Mesendoderm (in vitro differentiated cells): ENCODE data around the gene WNK1.

Source experiments
- DNase-seq: peaks from one replicate; pipeline ENCODE4 v3.0.0; 2013
- H2AK5ac ChIP-seq: 2 replicates; pipeline ENCODE4 v1.6.1; 2013; ENCODE audit warnings: low read length, inconsistent platforms
- H2BK120ac ChIP-seq: 2 replicates; pipeline ENCODE4 v1.6.1; 2013; ENCODE audit warnings: low read depth, mild to moderate bottlenecking, low read length, moderate library complexity, mixed read lengths
- H2BK15ac ChIP-seq: replicated peaks from 2 replicates; pipeline ENCODE4 v1.6.1; 2013; ENCODE audit warnings: low read depth, mild to moderate bottlenecking, moderate library complexity
- H2BK5ac ChIP-seq: 2 replicates; pipeline ENCODE4 v1.6.1; 2013; ENCODE audit warnings: low read length, inconsistent platforms
- H3K18ac ChIP-seq: 2 replicates; pipeline ENCODE4 v1.6.1; 2013; ENCODE audit warnings: mild to moderate bottlenecking, low read length, mixed read lengths
- H3K23ac ChIP-seq: one replicate; pipeline ENCODE4 v1.6.1; 2013; ENCODE audit warnings: low read length
- H3K27ac ChIP-seq: 2 replicates; pipeline ENCODE4 v1.5.1; 2013; ENCODE audit warnings: low read depth, mild to moderate bottlenecking, inconsistent platforms, low read length, moderate library complexity
- H3K27me3 ChIP-seq: 2 replicates; pipeline ENCODE4 v1.6.1; 2013; ENCODE audit warnings: low read length, control low read depth, mild to moderate bottlenecking, inconsistent platforms; ENCODE audit not compliant: insufficient read depth, poor library complexity
- H3K36me3 ChIP-seq: 2 replicates; pipeline ENCODE4 v1.6.1; 2013; ENCODE audit warnings: low read length, inconsistent platforms; ENCODE audit not compliant: control insufficient read depth, insufficient read depth
- H3K4ac ChIP-seq: one replicate; pipeline ENCODE4 v1.6.1; 2013; ENCODE audit warnings: low read depth, mild to moderate bottlenecking, low read length, moderate library complexity
- H3K4me1 ChIP-seq: 2 replicates; pipeline ENCODE4 v1.6.1; 2013; ENCODE audit warnings: low read depth, low read length, inconsistent platforms; ENCODE audit not compliant: control insufficient read depth
- H3K4me2 ChIP-seq: 2 replicates; pipeline ENCODE4 v1.6.1; 2013; ENCODE audit warnings: low read length
- H3K4me3 ChIP-seq: 2 replicates; pipeline ENCODE4 v1.5.1; 2013; ENCODE audit warnings: mild to moderate bottlenecking, low read length
- H3K56ac ChIP-seq: one replicate; pipeline ENCODE4 v1.6.1; 2013; ENCODE audit warnings: low read length
- H3K79me1 ChIP-seq: 2 replicates; pipeline ENCODE4 v1.6.1; 2013; ENCODE audit warnings: low read length, inconsistent platforms
- H3K79me2 ChIP-seq: 2 replicates; pipeline ENCODE4 v1.6.1; 2013; ENCODE audit warnings: mild to moderate bottlenecking, low read length; ENCODE audit not compliant: control insufficient read depth, insufficient read depth
- H3K9ac ChIP-seq: 2 replicates; pipeline ENCODE4 v1.6.1; 2013; ENCODE audit warnings: low read length, inconsistent platforms
- H4K5ac ChIP-seq: one replicate; pipeline ENCODE4 v1.6.1; 2013; ENCODE audit warnings: low read length
- H4K8ac ChIP-seq: one replicate; pipeline ENCODE4 v1.6.1; 2013; ENCODE audit warnings: low read depth, mild to moderate bottlenecking, control low read depth, low read length, moderate library complexity
- WGBS: extraction: QIAGEN DNeasy Blood & Tissue Kit; methylation state at CpG from one replicate; pipeline ENCODE4 v1.1.7; 2013; ENCODE audit warnings: low lambda C conversion rate, missing lambda C conversion rate; ENCODE audit not compliant: insufficient coverage; ENCODE audit errors: extremely low coverage; 5-methylcytosine and 5-hydroxymethylcytosine counted together

The WNK1 gene

DNA sequence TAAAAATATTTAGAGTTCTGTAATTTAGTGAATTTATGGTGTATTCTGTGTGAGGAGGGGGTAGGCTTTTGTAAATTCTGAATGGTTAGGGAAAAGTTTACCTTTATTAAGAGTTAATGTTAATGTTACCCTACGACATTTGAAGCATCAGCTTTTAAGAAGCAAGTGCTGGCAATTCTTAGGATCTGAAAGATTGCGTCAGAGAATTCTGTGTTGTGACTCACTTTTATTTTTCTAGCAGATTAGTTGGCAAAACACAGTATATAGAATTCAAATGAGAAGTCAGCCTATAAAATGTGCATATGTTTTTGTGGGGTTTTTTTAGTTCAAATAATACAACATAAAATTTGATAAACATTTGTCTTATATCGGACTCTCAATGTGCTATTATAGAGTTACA, 99.5 kb downstream of the WNK1 start:
- Histone ChIP-seq H2AK5ac (no peak overlapping the region), H3K36me3 (no peaks in the 10 kb centered on the region), H3K4me1 (no peaks in the 10 kb centered on the region), H3K4ac (no peak overlapping the region), H3K4me3 (no peak overlapping the region), H3K27ac (no peak overlapping the region), H3K56ac (no peak overlapping the region), H4K8ac (no peak overlapping the region), H3K23ac (no peak overlapping the region), H3K79me2 (peaks cover 2% of the 10 kb centered on the region), H2BK15ac (no peak overlapping the region), H2BK5ac (no peak overlapping the region), H3K79me1 (no peaks in the 10 kb centered on the region), H3K27me3 (no peaks in the 10 kb centered on the region), H3K4me2 (no peak overlapping the region), H3K9ac (no peak overlapping the region), H2BK120ac (no peak overlapping the region), H4K5ac (no peak overlapping the region), H3K18ac (no peak overlapping the region)
- WGBS: no CpG with 5 or more reads among the region's 3 CpGs
- DNase-seq: no peak

GRCh38 chr12:852864-853263, 100.5 kb downstream of the WNK1 start:
- H4K8ac ChIP-seq: no peak overlapping the region
- no peaks in the 10 kb centered on the region for H3K27me3 ChIP-seq
- H3K79me2 ChIP-seq: peaks cover 2% of the 10 kb centered on the region
- no peaks in the 10 kb centered on the region for H3K79me1 ChIP-seq
- H2BK15ac ChIP-seq: no peak overlapping the region
- no peak overlapping the region for H2AK5ac ChIP-seq
- H3K4me2 ChIP-seq: no peak overlapping the region
- H3K56ac ChIP-seq: no peak overlapping the region
- no peak overlapping the region for H3K9ac ChIP-seq
- no peak for DNase-seq
- no peak overlapping the region for H4K5ac ChIP-seq
- H3K18ac ChIP-seq: no peak overlapping the region
- H2BK120ac ChIP-seq: no peak overlapping the region
- no peaks in the 10 kb centered on the region for H3K4me1 ChIP-seq
- H3K4ac ChIP-seq: no peak overlapping the region
- H3K27ac ChIP-seq: no peak overlapping the region
- H3K4me3 ChIP-seq: no peak overlapping the region
- no peak overlapping the region for H2BK5ac ChIP-seq
- no peak overlapping the region for H3K23ac ChIP-seq
- H3K36me3 ChIP-seq: peaks cover 2% of the 10 kb centered on the region

DNA sequence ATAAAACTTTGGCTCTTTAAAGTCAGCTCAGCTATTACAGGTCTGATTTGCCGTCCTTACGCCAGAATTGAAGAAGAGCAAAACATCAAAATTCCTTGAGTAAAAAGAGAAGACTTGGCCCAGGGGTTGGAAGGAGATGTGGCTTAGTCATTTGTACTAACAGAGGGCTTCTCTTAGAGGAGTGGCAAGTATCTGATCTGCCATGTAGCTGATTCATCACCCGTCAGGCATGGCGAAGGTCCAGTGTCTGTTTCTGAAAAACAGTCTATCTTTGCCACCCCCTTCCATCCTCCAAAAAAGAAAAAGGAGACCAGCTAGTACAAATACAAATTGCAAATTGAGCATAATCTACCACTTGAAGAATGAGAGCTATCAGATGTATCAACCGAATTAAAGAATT, 105.2 kb downstream of the WNK1 start:
- no CpG with 5 or more reads among the region's 5 CpGs for WGBS
- Histone ChIP-seq H3K4me3 (no peak overlapping the region), H2AK5ac (no peak overlapping the region), H3K4me1 (no peaks in the 10 kb centered on the region), H2BK5ac (no peak overlapping the region), H2BK120ac (no peak overlapping the region), H3K27ac (no peak overlapping the region), H3K27me3 (no peaks in the 10 kb centered on the region), H4K5ac (no peak overlapping the region), H3K9ac (no peak overlapping the region), H3K4me2 (no peak overlapping the region), H3K56ac (no peak overlapping the region), H3K79me2 (no peaks in the 10 kb centered on the region), H3K4ac (no peak overlapping the region), H2BK15ac (no peak overlapping the region), H3K18ac (no peak overlapping the region), H3K79me1 (no peaks in the 10 kb centered on the region), H3K23ac (no peak overlapping the region), H4K8ac (no peak overlapping the region), H3K36me3 (peaks cover 9% of the 10 kb centered on the region)
- no peak for DNase-seq

GRCh38 chr12:862303-862911, 110.0 kb downstream of the WNK1 start:
- no peaks in the 10 kb centered on the region for H3K27me3 ChIP-seq
- no peak overlapping the region for H3K4ac ChIP-seq
- no peak overlapping the region for H3K4me2 ChIP-seq
- no peak overlapping the region for H2AK5ac ChIP-seq
- no peak overlapping the region for H2BK120ac ChIP-seq
- no peak overlapping the region for H3K4me3 ChIP-seq
- H3K9ac ChIP-seq: no peak overlapping the region
- no peak overlapping the region for H3K23ac ChIP-seq
- H4K8ac ChIP-seq: no peak overlapping the region
- no peaks in the 10 kb centered on the region for H3K79me2 ChIP-seq
- H3K27ac ChIP-seq: no peak overlapping the region
- H4K5ac ChIP-seq: no peak overlapping the region
- H2BK15ac ChIP-seq: no peak overlapping the region
- H3K18ac ChIP-seq: no peak overlapping the region
- no peak overlapping the region for H2BK5ac ChIP-seq
- no peak for DNase-seq
- H3K79me1 ChIP-seq: no peaks in the 10 kb centered on the region
- no peaks in the 10 kb centered on the region for H3K4me1 ChIP-seq
- no CpG with 5 or more reads among the region's 4 CpGs for WGBS
- H3K36me3 ChIP-seq: peaks cover 9% of the 10 kb centered on the region
- H3K56ac ChIP-seq: no peak overlapping the region

GRCh38 chr12:863285-863684, 110.9 kb downstream of the WNK1 start:
- no peaks in the 10 kb centered on the region for H3K79me2 ChIP-seq
- no peak overlapping the region for H4K5ac ChIP-seq
- no peak overlapping the region for H3K4ac ChIP-seq
- H3K18ac ChIP-seq: no peak overlapping the region
- no peak overlapping the region for H3K4me3 ChIP-seq
- no peak overlapping the region for H3K9ac ChIP-seq
- no peak overlapping the region for H4K8ac ChIP-seq
- H3K56ac ChIP-seq: no peak overlapping the region
- H2AK5ac ChIP-seq: no peak overlapping the region
- peaks cover 8% of the 10 kb centered on the region for H3K36me3 ChIP-seq
- no peaks in the 10 kb centered on the region for H3K79me1 ChIP-seq
- no peak overlapping the region for H2BK15ac ChIP-seq
- H3K27ac ChIP-seq: no peak overlapping the region
- no peak overlapping the region for H2BK120ac ChIP-seq
- no peak overlapping the region for H2BK5ac ChIP-seq
- H3K4me2 ChIP-seq: no peak overlapping the region
- H3K23ac ChIP-seq: no peak overlapping the region
- DNase-seq: no peak
- WGBS: no CpG with 5 or more reads among the region's 1 CpG
- H3K4me1 ChIP-seq: no peaks in the 10 kb centered on the region
- no peaks in the 10 kb centered on the region for H3K27me3 ChIP-seq

DNA sequence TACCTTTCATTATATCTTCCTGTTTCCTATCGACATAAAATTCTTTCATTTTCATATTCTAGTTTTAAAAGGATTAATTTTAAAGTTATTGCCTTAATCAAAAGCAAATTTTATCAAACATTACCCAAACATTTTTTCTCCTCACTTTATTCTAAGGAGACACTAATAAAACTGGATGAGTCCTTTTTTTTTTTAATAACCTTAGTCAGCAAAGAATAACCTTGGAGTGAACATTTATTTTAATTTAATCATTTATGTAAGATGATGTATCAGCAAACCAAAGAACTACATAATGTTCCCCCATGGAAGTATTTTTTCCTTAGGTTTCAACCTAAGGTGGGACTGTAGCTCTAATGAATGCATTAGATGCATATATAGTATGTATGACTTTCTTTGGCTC, 113.2 kb downstream of the WNK1 start:
- Histone ChIP-seq H3K4me1 (no peaks in the 10 kb centered on the region), H4K5ac (no peak overlapping the region), H3K4me2 (no peak overlapping the region), H2AK5ac (no peak overlapping the region), H2BK15ac (no peak overlapping the region), H4K8ac (no peak overlapping the region), H3K4ac (no peak overlapping the region), H3K23ac (no peak overlapping the region), H2BK5ac (no peak overlapping the region), H3K79me2 (no peaks in the 10 kb centered on the region), H3K36me3 (peaks cover 8% of the 10 kb centered on the region), H3K9ac (no peak overlapping the region), H3K56ac (no peak overlapping the region), H3K27me3 (no peaks in the 10 kb centered on the region), H3K18ac (no peak overlapping the region), H2BK120ac (no peak overlapping the region), H3K27ac (no peak overlapping the region), H3K4me3 (no peak overlapping the region), H3K79me1 (no peaks in the 10 kb centered on the region)
- no peak for DNase-seq
- WGBS: 100% methylated on average over 1 of the region's 1 CpG
